Thoracic aorta (tissue), 2 donors: ENCODE data around the gene DYNC1LI1. TPM values are rescaled to one million over a fixed set of nuclear protein-coding genes. Genes with fewer than 3 reads are reported as not detected.
A peak's percentile ranks its signal among the peaks of the same experiment; 100 is the strongest.
"Not testable (repeated sequence)": the region's sequence is repeated elsewhere in the genome, so short reads cannot be mapped to it uniquely, and the experiment has no call there.

Source experiments
- ATAC-seq: fragments of 150-250 bp; one replicate; pipeline ENCODE4 v1.8.0; 2017; ENCODE audit warnings: low read depth; ENCODE audit not compliant: insufficient number of reproducible peaks, low FRiP score
- DNase-seq: peaks from one replicate; pipeline ENCODE4 v3.0.0-alpha.2; 2020; ENCODE audit warnings: low spot score
- H3K27ac ChIP-seq, 2 donors: fragments of 200-600 bp; sonication (generic); 1 replicate in 1 of 2; 2 replicates in 1 of 2; pipeline ENCODE4 v1.5.1; 2016; ENCODE audit warnings: mild to moderate bottlenecking in 2 of 2, moderate library complexity in 2 of 2
- H3K27me3 ChIP-seq: fragments of 200-600 bp; sonication (generic); replicated peaks from 2 replicates; pipeline ENCODE4 v1.6.0; 2016; ENCODE audit warnings: mild to moderate bottlenecking; ENCODE audit not compliant: insufficient read depth
- H3K36me3 ChIP-seq: fragments of 200-600 bp; sonication (generic); one replicate; pipeline ENCODE4 v1.5.1; 2016
- H3K4me1 ChIP-seq, 2 donors: fragments of 200-600 bp; sonication (generic); 1 replicate in 1 of 2; 2 replicates in 1 of 2; pipeline versions ENCODE4 v1.5.1 to v1.6.0; 2016; ENCODE audit warnings: low read depth in 2 of 2, mild to moderate bottlenecking in 1 of 2; ENCODE audit not compliant: control insufficient read depth in 1 of 2
- H3K4me3 ChIP-seq: fragments of 200-600 bp; sonication (generic); 2 replicates; pipeline ENCODE4 v1.5.1; 2016; ENCODE audit warnings: mild to moderate bottlenecking
- H3K9me3 ChIP-seq: fragments of 200-600 bp; sonication (generic); 2 replicates; pipeline ENCODE4 v1.5.1; 2016
- CTCF ChIP-seq: fragments of 200-600 bp; sonication (generic); IDR thresholded peaks from one replicate; pipeline ENCODE4 v1.5.1; 2019; ENCODE audit warnings: antibody characterized with exemption
- total RNA-seq, 2 donors: library from RNA; depleted of rRNA; stranded (reverse); fragments of >200 nt; gene quantifications; one replicate each; pipeline versions ENCODE4 v1.1.0 to v1.2.3, GENCODE V29; 2016

DYNC1LI1 gene
- total RNA-seq, 2 donors from 2014 or later: 28.3 to 44.4 TPM

- Histone ChIP-seq H3K4me1 (no peaks in the 10 kb centered on the region), H3K36me3 (peaks cover 25% of the 10 kb centered on the region), H3K27ac (no peak overlapping the region), H3K4me3 (no peak overlapping the region), H3K27me3 (no peaks in the 10 kb centered on the region), H3K9me3 (no peaks in the 10 kb centered on the region)
- no peak for TF ChIP-seq CTCF
- DNase-seq (no peak), ATAC-seq (no peak)
These were observed 44.9 kb downstream of the DYNC1LI1 start for GRCh38 chr3:32525720-32526119.

- H3K4me1 ChIP-seq: no peaks in the 10 kb centered on the region
- H3K9me3 ChIP-seq: no peaks in the 10 kb centered on the region
- no peak for DNase-seq
- H3K27me3 ChIP-seq: no peaks in the 10 kb centered on the region
- TF ChIP-seq CTCF: no peak
- no peak for ATAC-seq
- H3K27ac ChIP-seq: no peak overlapping the region
- H3K4me3 ChIP-seq: no peak overlapping the region
- peaks cover 19% of the 10 kb centered on the region for H3K36me3 ChIP-seq
These were observed 48.0 kb downstream of the DYNC1LI1 start for GRCh38 chr3:32522682-32523081.

GRCh38 chr3:32518921-32519320, 51.7 kb downstream of the DYNC1LI1 start:
- not testable (repeated sequence) for H3K27me3 ChIP-seq, H3K27ac ChIP-seq, H3K4me1 ChIP-seq, H3K4me3 ChIP-seq, ATAC-seq, H3K9me3 ChIP-seq, H3K36me3 ChIP-seq, DNase-seq

DNA sequence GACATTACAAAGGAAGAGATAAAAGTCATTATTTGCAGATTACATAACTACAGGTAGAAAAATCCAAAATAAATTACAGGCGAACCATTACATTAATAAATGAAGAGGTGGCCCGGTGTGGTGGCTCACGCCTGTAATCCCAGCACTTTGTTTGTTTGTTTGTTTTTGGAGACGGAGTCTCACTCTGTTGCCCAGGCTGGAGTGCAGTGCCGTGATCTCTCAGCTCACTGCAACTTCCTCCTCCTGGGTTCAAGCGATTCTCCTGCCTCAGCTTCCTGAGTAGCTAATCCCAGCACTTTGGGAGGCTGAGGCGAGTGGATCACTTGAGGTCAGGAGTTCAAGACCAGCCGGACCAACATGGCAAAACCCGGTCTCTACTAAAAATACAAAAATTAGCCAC, 53.9 kb downstream of the DYNC1LI1 start:
- not testable (repeated sequence) for H3K9me3 ChIP-seq, H3K27me3 ChIP-seq, H3K4me1 ChIP-seq, ATAC-seq, H3K36me3 ChIP-seq, H3K4me3 ChIP-seq, H3K27ac ChIP-seq, DNase-seq

- H3K27me3 ChIP-seq: no peaks in the 10 kb centered on the region
- ATAC-seq (no peak), DNase-seq (no peak)
- H3K9me3 ChIP-seq: no peaks in the 10 kb centered on the region
- H3K36me3 ChIP-seq: no peaks in the 10 kb centered on the region
- H3K27ac ChIP-seq: no peak overlapping the region
- H3K4me1 ChIP-seq: no peaks in the 10 kb centered on the region
- no peak for TF ChIP-seq CTCF
- no peak overlapping the region for H3K4me3 ChIP-seq
These were observed 59.7 kb downstream of the DYNC1LI1 start for GRCh38 chr3:32511005-32511404.

DNA sequence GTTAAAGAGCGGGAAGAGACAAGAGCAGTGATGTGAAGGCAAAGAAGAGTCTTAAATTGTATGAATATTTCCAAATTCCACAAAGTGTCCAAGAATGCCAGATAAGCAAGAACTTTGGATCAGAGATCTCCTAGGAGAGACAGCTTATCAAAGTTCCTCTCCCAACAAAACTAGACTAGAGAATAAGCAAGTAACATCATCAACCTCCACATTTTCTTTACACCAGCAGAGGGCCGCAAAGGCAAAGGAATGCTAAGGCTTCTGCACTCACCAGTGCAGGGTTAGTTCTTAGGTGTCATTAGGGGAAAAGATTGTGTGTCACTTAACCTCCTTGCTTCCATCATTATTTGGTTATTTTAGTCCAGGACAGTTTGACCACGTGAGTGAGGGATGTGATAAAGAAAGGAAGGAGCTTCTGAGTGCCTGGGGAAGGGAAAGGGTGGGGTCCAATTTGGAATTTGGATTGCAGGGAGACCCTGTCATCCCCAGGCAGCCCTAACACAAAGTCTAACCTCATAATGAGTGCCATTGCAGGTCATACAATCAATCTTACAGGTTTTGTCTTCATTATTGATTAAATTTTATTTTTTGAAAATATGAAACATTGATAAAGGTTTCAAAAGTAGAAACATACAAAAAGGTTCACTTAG, 60.5 kb downstream of the DYNC1LI1 start:
- Histone ChIP-seq H3K4me3 (no peak overlapping the region), H3K9me3 (no peaks in the 10 kb centered on the region), H3K27me3 (no peaks in the 10 kb centered on the region), H3K27ac (no peak overlapping the region), H3K4me1 (no peaks in the 10 kb centered on the region), H3K36me3 (no peaks in the 10 kb centered on the region)
- DNase-seq (no peak), ATAC-seq (peak; percentile 65)
- TF ChIP-seq CTCF: peak; percentile 72
